ENCODE results near the gene PPP6R2.

DNA sequence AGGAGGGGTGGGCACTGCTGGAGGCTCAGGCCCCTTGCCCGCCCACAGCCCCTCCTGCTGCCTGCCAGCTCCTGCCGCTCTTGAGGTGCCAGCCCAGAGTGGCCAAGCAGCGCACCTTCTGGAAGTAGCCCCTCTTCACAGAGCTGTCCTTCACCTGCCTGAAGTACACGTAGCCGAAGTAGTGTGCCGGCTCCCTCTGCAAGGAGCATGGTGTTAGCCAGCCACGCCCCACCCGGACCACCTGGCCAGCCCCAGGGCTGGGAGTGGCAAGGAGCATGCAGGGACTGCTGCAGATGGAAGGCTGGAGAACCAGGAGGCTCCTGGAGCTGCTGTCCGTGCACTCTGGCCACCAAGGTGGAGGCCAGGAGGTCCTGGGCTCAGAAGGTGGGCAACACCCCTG, 25.9 kb upstream of the PPP6R2 start:
- no peak for TF ChIP-seq EZH2 (IDR thresholded peaks at IDR 0.05; ENCODE audit: low read depth)
- TF ChIP-seq, protein P1, sequence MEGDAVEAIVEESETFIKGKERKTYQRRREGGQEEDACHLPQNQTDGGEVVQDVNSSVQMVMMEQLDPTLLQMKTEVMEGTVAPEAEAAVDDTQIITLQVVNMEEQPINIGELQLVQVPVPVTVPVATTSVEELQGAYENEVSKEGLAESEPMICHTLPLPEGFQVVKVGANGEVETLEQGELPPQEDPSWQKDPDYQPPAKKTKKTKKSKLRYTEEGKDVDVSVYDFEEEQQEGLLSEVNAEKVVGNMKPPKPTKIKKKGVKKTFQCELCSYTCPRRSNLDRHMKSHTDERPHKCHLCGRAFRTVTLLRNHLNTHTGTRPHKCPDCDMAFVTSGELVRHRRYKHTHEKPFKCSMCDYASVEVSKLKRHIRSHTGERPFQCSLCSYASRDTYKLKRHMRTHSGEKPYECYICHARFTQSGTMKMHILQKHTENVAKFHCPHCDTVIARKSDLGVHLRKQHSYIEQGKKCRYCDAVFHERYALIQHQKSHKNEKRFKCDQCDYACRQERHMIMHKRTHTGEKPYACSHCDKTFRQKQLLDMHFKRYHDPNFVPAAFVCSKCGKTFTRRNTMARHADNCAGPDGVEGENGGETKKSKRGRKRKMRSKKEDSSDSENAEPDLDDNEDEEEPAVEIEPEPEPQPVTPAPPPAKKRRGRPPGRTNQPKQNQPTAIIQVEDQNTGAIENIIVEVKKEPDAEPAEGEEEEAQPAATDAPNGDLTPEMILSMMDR (conservative IDR thresholded peaks at IDR 0.05) = no peak
